ENCODE measurements around the gene MGP. TPM values are rescaled to one million over a fixed set of nuclear protein-coding genes. Genes with fewer than 3 reads are reported as not detected.

Gene MGP
- total RNA-seq, 4 donors from 2014 or later = 5.2 to 108 (median 41.4) TPM

GRCh38 chr12:14842315-14842714 lies 43.3 kb downstream of the MGP start:
- Histone ChIP-seq H3K36me3 (no peaks in the 10 kb centered on the region), H3K4me3 (no peak overlapping the region), H3K27ac (peak overlapping the region in 3 of 4 donors; percentile 40 to 76 (median 44)), H3K4me1 (peaks cover 0 to 38% (median 29%) of the 10 kb centered on the region in 3 donors), H3K9me3 (no peaks in the 10 kb centered on the region), H3K27me3 (no peaks in the 10 kb centered on the region)
- intact Hi-C loops (cut with DNase I) = no loop called here
- DNase-seq = no peak
- TF ChIP-seq CTCF (IDR thresholded peaks at IDR 0.05) = no peak
- WGBS, 2 donors = 79 to 81% methylated on average over 3 of the region's 3 CpGs

DNA sequence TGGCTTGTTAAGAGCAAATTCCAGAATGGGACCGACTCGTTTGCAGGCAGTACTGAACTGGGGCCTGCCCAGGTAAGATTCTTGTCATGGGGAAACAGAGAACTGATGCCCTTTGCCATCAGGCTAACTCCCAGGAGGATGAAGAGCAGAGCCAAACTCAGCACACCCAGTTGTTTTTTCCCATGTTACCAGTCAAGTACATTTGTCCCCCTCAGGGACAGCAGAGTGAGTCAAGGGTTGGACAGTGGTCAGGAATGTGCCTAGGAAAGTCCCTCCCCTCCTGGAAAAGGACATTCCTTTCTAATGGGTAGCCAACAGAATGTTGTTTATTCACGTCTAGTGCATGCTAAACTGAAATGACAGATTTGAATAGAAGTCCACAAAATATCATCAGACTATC lies 43.9 kb downstream of the MGP start:
- Histone ChIP-seq H3K27me3 (no peaks in the 10 kb centered on the region), H3K4me3 (no peak overlapping the region), H3K27ac (peak overlapping the region in 3 of 4 donors; percentile 40 to 76 (median 48)), H3K9me3 (no peaks in the 10 kb centered on the region), H3K36me3 (no peaks in the 10 kb centered on the region), H3K4me1 (peaks cover 0 to 33% (median 27%) of the 10 kb centered on the region in 3 donors)
- TF ChIP-seq POLR2A (IDR thresholded peaks at IDR 0.05) = no peak
- no peak for TF ChIP-seq CTCF (IDR thresholded peaks at IDR 0.05)
- 24 to 29% methylated on average over 3 of the region's 3 CpGs for WGBS, 2 donors
- DNase-seq = no peak
- intact Hi-C loops (cut with DNase I) = no loop called here

- intact Hi-C loops (cut with DNase I) = no loop called here
- 74 to 84% methylated on average over 4 of the region's 4 CpGs for WGBS, 2 donors
- no peaks in the 10 kb centered on the region for H3K9me3 ChIP-seq
- no peaks in the 10 kb centered on the region for H3K27me3 ChIP-seq
- H3K4me1 ChIP-seq = peaks cover 0 to 23% (median 16%) of the 10 kb centered on the region in 3 donors
- no peak overlapping the region for H3K4me3 ChIP-seq
- TF ChIP-seq CTCF (IDR thresholded peaks at IDR 0.05) = no peak
- no peak for TF ChIP-seq POLR2A (IDR thresholded peaks at IDR 0.05)
- peak overlapping the region in 1 of 4 donors; percentile 48 for H3K27ac ChIP-seq
- no peak for DNase-seq
- H3K36me3 ChIP-seq = no peaks in the 10 kb centered on the region
Measured at GRCh38 chr12:14840616-14841015, 45.0 kb downstream of the MGP start.

- Histone ChIP-seq H3K36me3 (no peaks in the 10 kb centered on the region), H3K4me3 (no peak overlapping the region), H3K9me3 (no peaks in the 10 kb centered on the region), H3K4me1 (peaks cover 0 to 19% (median 16%) of the 10 kb centered on the region in 3 donors), H3K27me3 (no peaks in the 10 kb centered on the region), H3K27ac (no peak overlapping the region)
- no peak for TF ChIP-seq CTCF (IDR thresholded peaks at IDR 0.05)
- no peak for TF ChIP-seq POLR2A (IDR thresholded peaks at IDR 0.05)
- WGBS, 2 donors = 92 to 100% methylated on average over 1 of the region's 1 CpG
- DNase-seq = no peak
- intact Hi-C loops (cut with DNase I) = no loop called here
Measured at GRCh38 chr12:14839262-14839661, 46.4 kb downstream of the MGP start.

GRCh38 chr12:14836336-14837210 lies 49.1 kb downstream of the MGP start:
- no peak for TF ChIP-seq CTCF (IDR thresholded peaks at IDR 0.05)
- no peak for TF ChIP-seq POLR2A (IDR thresholded peaks at IDR 0.05)
- Histone ChIP-seq H3K27me3 (no peaks in the 10 kb centered on the region), H3K27ac (no peak overlapping the region), H3K4me3 (no peak overlapping the region), H3K36me3 (no peaks in the 10 kb centered on the region), H3K4me1 (peaks cover 0 to 6% (median 4%) of the 10 kb centered on the region in 3 donors), H3K9me3 (no peaks in the 10 kb centered on the region)
- no peak for DNase-seq
- intact Hi-C loops (cut with DNase I) = no loop called here
- WGBS, 2 donors = 58 to 64% methylated on average over 7 of the region's 7 CpGs
